ENCODE results near the gene ACAA2.

ACAA2 gene

GRCh38 chr18:49817947-49818346, 4.6 kb upstream of the ACAA2 start:
- no peaks in the 10 kb centered on the region for H3K27me3 ChIP-seq
- H3K4me3 ChIP-seq = no peak overlapping the region
- no peaks in the 10 kb centered on the region for H3K36me3 ChIP-seq
- peaks cover 0 to 5% (median 1%) of the 10 kb centered on the region in 4 donors for H3K4me1 ChIP-seq
- peaks cover 0 to under 1% (median 0%) of the 10 kb centered on the region in 3 donors for H3K9me3 ChIP-seq
- intact Hi-C loops (cut with DNase I; ENCODE audit: low total_unique reads) = loop anchor here (10.0 kb wide), 3 partner anchors 333 to 557 kb away; partner anchors contain the start of genes C18orf32, CXXC1, MBD1 and SKA1
- H3K27ac ChIP-seq = no peak overlapping the region
- no peak for DNase-seq
- TF ChIP-seq CTCF (IDR thresholded peaks at IDR 0.05) = no peak

GRCh38 chr18:49815927-49816326, 2.6 kb upstream of the ACAA2 start:
- intact Hi-C loops (cut with DNase I; ENCODE audit: low total_unique reads) = loop anchor here (10.0 kb wide), 3 partner anchors 331 to 559 kb away; partner anchors contain the start of genes C18orf32, CXXC1, MBD1 and SKA1
- Histone ChIP-seq H3K36me3 (no peaks in the 10 kb centered on the region), H3K27ac (no peak overlapping the region), H3K4me3 (no peak overlapping the region), H3K9me3 (no peaks in the 10 kb centered on the region), H3K27me3 (no peaks in the 10 kb centered on the region), H3K4me1 (peaks cover 0 to 14% (median 5%) of the 10 kb centered on the region in 4 donors)
- no peak for TF ChIP-seq CTCF (IDR thresholded peaks at IDR 0.05)
- DNase-seq = no peak

GRCh38 chr18:49814147-49814499, 790 bp upstream of the ACAA2 start:
- Histone ChIP-seq H3K27ac (peak overlapping the region; percentile 93 to 97), H3K36me3 (no peaks in the 10 kb centered on the region), H3K4me1 (peaks cover 0 to 14% (median 5%) of the 10 kb centered on the region in 4 donors), H3K4me3 (peak overlapping the region; percentile 71 to 76), H3K9me3 (no peaks in the 10 kb centered on the region), H3K27me3 (no peaks in the 10 kb centered on the region)
- peak; percentile 66 to 86 for DNase-seq
- intact Hi-C loops (cut with DNase I; ENCODE audit: low total_unique reads) = loop anchor here (10.0 kb wide), 3 partner anchors 329 to 561 kb away; partner anchors contain the start of genes C18orf32, CXXC1, MBD1 and SKA1
- TF ChIP-seq CTCF (IDR thresholded peaks at IDR 0.05) = no peak

- H3K4me3 ChIP-seq = peak overlapping the region; percentile 71 to 76
- peak; percentile 28 to 65 for DNase-seq
- peak overlapping the region; percentile 93 to 97 for H3K27ac ChIP-seq
- peaks cover 0 to 5% (median 0%) of the 10 kb centered on the region in 3 donors for H3K9me3 ChIP-seq
- H3K27me3 ChIP-seq = no peaks in the 10 kb centered on the region
- H3K36me3 ChIP-seq = no peaks in the 10 kb centered on the region
- no peak for TF ChIP-seq CTCF (IDR thresholded peaks at IDR 0.05)
- intact Hi-C loops (cut with DNase I; ENCODE audit: low total_unique reads) = loop anchor here (10.0 kb wide), 3 partner anchors 328 to 562 kb away; partner anchors contain the start of genes C18orf32, CXXC1, MBD1 and SKA1
- H3K4me1 ChIP-seq = peaks cover 0 to 14% (median 5%) of the 10 kb centered on the region in 4 donors
These were observed 339 bp downstream of the ACAA2 start for GRCh38 chr18:49813069-49813318.

- peaks cover 0 to 5% (median 0%) of the 10 kb centered on the region in 3 donors for H3K9me3 ChIP-seq
- intact Hi-C loops (cut with DNase I; ENCODE audit: low total_unique reads) = loop anchor here (10.0 kb wide), 3 partner anchors 328 to 562 kb away; partner anchors contain the start of genes C18orf32, CXXC1, MBD1 and SKA1
- H3K36me3 ChIP-seq = no peaks in the 10 kb centered on the region
- H3K4me3 ChIP-seq = peak overlapping the region; percentile 71 to 76
- no peak for DNase-seq
- peak overlapping the region; percentile 93 to 97 for H3K27ac ChIP-seq
- H3K4me1 ChIP-seq = peaks cover 0 to 14% (median 5%) of the 10 kb centered on the region in 4 donors
- TF ChIP-seq CTCF (IDR thresholded peaks at IDR 0.05) = no peak
- H3K27me3 ChIP-seq = no peaks in the 10 kb centered on the region
These were observed 856 bp downstream of the ACAA2 start for GRCh38 chr18:49812286-49813068.

All from tibial artery (tissue), 4 donors.